ENCODE measurements around the gene TTPAL. TPM values are rescaled to one million over a fixed set of nuclear protein-coding genes. Genes with fewer than 3 reads are reported as not detected.

Gene TTPAL
- total and polyA plus RNA-seq, 7 donors = 1.2 to 8.4 (median 4.5) TPM

- ATAC-seq (no peak), DNase-seq (no peak)
- Histone ChIP-seq H3K4me3 (no peak overlapping the region), H3K9me3 (no peaks in the 10 kb centered on the region), H3K27ac (no peak overlapping the region), H3K36me3 (ENCODE audit: insufficient read depth in 1 of 2, low read depth in 1 of 2) (no peaks in the 10 kb centered on the region), H3K4me1 (no peaks in the 10 kb centered on the region), H3K27me3 (ENCODE audit: insufficient read depth in 3 of 3, low read length in 2 of 3) (peaks cover 0 to 12% (median 4%) of the 10 kb centered on the region in 3 donors)
- intact Hi-C loops (cut with DNase I) = no loop called here
- WGBS, 3 donors = 54 to 73% (median 56%) methylated on average over 12 of the region's 12 CpGs
- TF ChIP-seq CTCF (IDR thresholded peaks at IDR 0.05) = no peak
Observed at GRCh38 chr20:44435630-44436335, 39.9 kb upstream of the TTPAL start.

DNA sequence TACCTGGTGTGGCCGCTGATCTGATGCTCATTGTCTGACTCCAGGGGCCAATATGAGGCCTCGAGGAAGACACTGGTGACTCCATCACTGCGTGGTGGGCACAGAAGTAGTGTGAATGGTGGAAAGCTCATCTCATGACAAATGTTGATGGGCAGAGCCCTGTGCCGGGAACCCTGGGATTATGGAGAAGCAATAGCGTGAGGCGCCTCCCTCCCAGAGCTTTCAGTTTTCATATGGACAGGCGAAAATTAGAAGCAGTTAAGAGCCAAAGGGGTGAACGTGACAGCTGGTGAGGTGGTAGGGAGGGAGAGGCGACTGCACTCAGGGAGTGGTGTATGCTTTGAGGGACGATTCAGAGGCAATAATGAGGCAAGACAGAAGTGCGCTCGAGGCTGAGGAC is 39.3 kb upstream of the TTPAL start:
- Histone ChIP-seq H3K27ac (no peak overlapping the region), H3K4me1 (no peaks in the 10 kb centered on the region), H3K36me3 (ENCODE audit: insufficient read depth in 1 of 2, low read depth in 1 of 2) (no peaks in the 10 kb centered on the region), H3K9me3 (no peaks in the 10 kb centered on the region), H3K27me3 (ENCODE audit: insufficient read depth in 3 of 3, low read length in 2 of 3) (peaks cover 0 to 7% (median 4%) of the 10 kb centered on the region in 3 donors), H3K4me3 (no peak overlapping the region)
- 54 to 61% (median 60%) methylated on average over 12 of the region's 12 CpGs for WGBS, 3 donors
- intact Hi-C loops (cut with DNase I) = no loop called here
- ATAC-seq (no peak), DNase-seq (no peak)
- TF ChIP-seq CTCF (IDR thresholded peaks at IDR 0.05) = no peak

- 92 to 97% (median 94%) methylated on average over 5 of the region's 5 CpGs for WGBS, 3 donors
- TF ChIP-seq CTCF (IDR thresholded peaks at IDR 0.05) = no peak
- Histone ChIP-seq H3K36me3 (ENCODE audit: insufficient read depth in 1 of 2, low read depth in 1 of 2) (no peaks in the 10 kb centered on the region), H3K27ac (no peak overlapping the region), H3K4me3 (no peak overlapping the region), H3K27me3 (ENCODE audit: insufficient read depth in 3 of 3, low read length in 2 of 3) (peaks cover 0 to 2% (median 0%) of the 10 kb centered on the region in 3 donors), H3K9me3 (no peaks in the 10 kb centered on the region), H3K4me1 (no peaks in the 10 kb centered on the region)
- DNase-seq (no peak), ATAC-seq (no peak)
- intact Hi-C loops (cut with DNase I) = no loop called here
Observed at GRCh38 chr20:44437497-44437896, 38.2 kb upstream of the TTPAL start.

- DNase-seq = no peak
- no peak overlapping the region for H3K4me3 ChIP-seq
- TF ChIP-seq CTCF (IDR thresholded peaks at IDR 0.05) = no peak
- ATAC-seq = no peak
- 88 to 96% (median 91%) methylated on average over 4 of the region's 4 CpGs for WGBS, 3 donors
- intact Hi-C loops (cut with DNase I) = no loop called here
- no peaks in the 10 kb centered on the region for H3K9me3 ChIP-seq
- no peaks in the 10 kb centered on the region for H3K36me3 ChIP-seq (ENCODE audit: insufficient read depth in 1 of 2, low read depth in 1 of 2)
- H3K27ac ChIP-seq = no peak overlapping the region
- no peaks in the 10 kb centered on the region for H3K4me1 ChIP-seq
- peaks cover 0 to 2% (median 0%) of the 10 kb centered on the region in 3 donors for H3K27me3 ChIP-seq (ENCODE audit: insufficient read depth in 3 of 3, low read length in 2 of 3)
Observed at GRCh38 chr20:44438782-44439181, 36.9 kb upstream of the TTPAL start.

DNA sequence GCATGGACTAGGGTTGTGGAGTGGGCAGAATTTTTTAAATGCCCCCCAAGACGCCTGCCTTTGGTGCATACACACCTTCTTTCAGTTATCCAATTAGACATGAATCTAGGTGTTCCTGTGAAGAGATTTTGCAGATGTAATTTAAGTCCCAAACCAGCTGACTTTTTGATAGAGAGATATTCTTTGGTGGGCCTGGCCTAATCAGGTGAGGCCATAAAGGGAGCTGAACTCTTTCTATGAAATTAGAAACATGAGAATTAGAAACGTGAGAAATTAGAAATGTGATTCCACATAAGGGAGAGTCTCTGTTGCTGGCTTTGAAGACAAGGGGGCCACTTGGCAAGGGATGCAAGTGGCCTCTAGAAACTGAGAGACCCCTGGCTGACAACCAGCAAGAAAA is 36.4 kb upstream of the TTPAL start:
- Histone ChIP-seq H3K27ac (no peak overlapping the region), H3K4me1 (no peaks in the 10 kb centered on the region), H3K27me3 (ENCODE audit: insufficient read depth in 3 of 3, low read length in 2 of 3) (peaks cover 0 to 1% (median 0%) of the 10 kb centered on the region in 3 donors), H3K4me3 (no peak overlapping the region), H3K9me3 (no peaks in the 10 kb centered on the region), H3K36me3 (ENCODE audit: insufficient read depth in 1 of 2, low read depth in 1 of 2) (no peaks in the 10 kb centered on the region)
- TF ChIP-seq CTCF (IDR thresholded peaks at IDR 0.05) = no peak
- 52 to 59% (median 57%) methylated on average over 2 of the region's 2 CpGs for WGBS, 3 donors
- no peak for ATAC-seq
- intact Hi-C loops (cut with DNase I) = no loop called here
- no peak for DNase-seq

Data from psoas muscle (tissue), 8 donors.